ENCODE data around the gene DNAJC24.

Gene DNAJC24

GRCh38 chr11:31414338-31414737, 44.7 kb downstream of the DNAJC24 start:
- TF ChIP-seq CTCF (conservative IDR thresholded peaks at IDR 0.05; ENCODE audit: low read length): no peak
- no peak for DNase-seq (ENCODE audit: low read depth)
- no peak overlapping the region for H3K4me3 ChIP-seq (ENCODE audit: low read length)

DNA sequence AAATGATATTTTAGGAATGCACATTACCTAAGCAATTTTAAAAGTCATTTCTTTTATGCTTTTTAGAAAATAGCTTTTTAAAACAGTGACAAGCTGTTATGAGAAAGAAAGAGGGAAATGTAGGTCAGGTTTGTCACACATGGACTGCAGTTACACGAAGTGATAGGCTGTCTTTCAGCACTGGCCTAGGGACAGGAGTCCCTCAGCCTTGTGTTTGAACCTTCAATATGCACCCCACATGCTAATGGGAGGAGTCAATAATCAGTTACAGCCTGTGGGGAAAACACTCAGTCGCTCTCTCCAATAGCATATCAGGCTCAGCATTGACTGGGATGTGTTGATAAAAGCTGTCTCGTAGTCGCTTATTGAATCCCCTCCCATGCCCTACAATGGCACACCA, 45.8 kb downstream of the DNAJC24 start:
- TF ChIP-seq CTCF (conservative IDR thresholded peaks at IDR 0.05; ENCODE audit: low read length): no peak
- DNase-seq (ENCODE audit: low read depth): no peak

GRCh38 chr11:31417357-31417756, 47.7 kb downstream of the DNAJC24 start:
- DNase-seq (ENCODE audit: low read depth): no peak
- H3K4me3 ChIP-seq (ENCODE audit: low read length): no peak overlapping the region
- no peak for TF ChIP-seq CTCF (conservative IDR thresholded peaks at IDR 0.05; ENCODE audit: low read length)

More for the DNA sequence above, 45.8 kb downstream of the DNAJC24 start:
- no peak overlapping the region for H3K4me3 ChIP-seq (ENCODE audit: low read length)

- TF ChIP-seq CTCF (conservative IDR thresholded peaks at IDR 0.05; ENCODE audit: low read length): no peak
- H3K4me3 ChIP-seq (ENCODE audit: low read length): no peak overlapping the region
- no peak for DNase-seq (ENCODE audit: low read depth)
Observed at GRCh38 chr11:31417816-31418215, 48.2 kb downstream of the DNAJC24 start.

GRCh38 chr11:31419138-31419537, 49.5 kb downstream of the DNAJC24 start:
- DNase-seq (ENCODE audit: low read depth): no peak
- TF ChIP-seq CTCF (conservative IDR thresholded peaks at IDR 0.05; ENCODE audit: low read length): no peak
- H3K4me3 ChIP-seq (ENCODE audit: low read length): no peak overlapping the region

DNA sequence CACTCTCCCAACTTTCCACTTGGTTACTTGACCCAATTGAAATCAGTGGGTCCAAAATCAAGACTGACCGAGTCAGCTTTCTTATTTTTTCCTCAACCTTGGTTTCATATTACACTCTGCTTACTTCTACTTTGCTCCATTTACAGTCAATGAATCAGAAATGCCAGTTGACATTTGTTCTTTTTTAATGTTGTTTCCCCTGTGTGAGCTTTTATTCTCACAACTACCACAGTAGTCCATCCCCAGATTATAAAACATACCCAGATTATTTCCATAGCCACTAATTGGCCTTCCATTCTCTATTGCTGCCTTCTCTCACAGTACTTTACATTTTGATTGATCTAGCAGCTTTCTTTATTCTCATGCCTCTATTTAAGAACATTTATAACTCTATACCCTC, 50.0 kb downstream of the DNAJC24 start:
- DNase-seq (ENCODE audit: low read depth): no peak
- no peak for TF ChIP-seq CTCF (conservative IDR thresholded peaks at IDR 0.05; ENCODE audit: low read length)
- H3K4me3 ChIP-seq (ENCODE audit: low read length): no peak overlapping the region

GRCh38 chr11:31421820-31422219, 52.2 kb downstream of the DNAJC24 start:
- TF ChIP-seq CTCF (conservative IDR thresholded peaks at IDR 0.05; ENCODE audit: low read length): no peak
- DNase-seq (ENCODE audit: low read depth): no peak
- H3K4me3 ChIP-seq (ENCODE audit: low read length): no peak overlapping the region
